Fibroblast of skin of right biceps (primary cell): ENCODE data around the gene RAD9B.
"Not testable (repeated sequence)": the region's sequence is repeated elsewhere in the genome, so short reads cannot be mapped to it uniquely, and the experiment has no call there.

Experiments used
- DNase-seq: peaks from one replicate; pipeline ENCODE4 v3.0.0-alpha.2; 2013

The RAD9B gene

DNA sequence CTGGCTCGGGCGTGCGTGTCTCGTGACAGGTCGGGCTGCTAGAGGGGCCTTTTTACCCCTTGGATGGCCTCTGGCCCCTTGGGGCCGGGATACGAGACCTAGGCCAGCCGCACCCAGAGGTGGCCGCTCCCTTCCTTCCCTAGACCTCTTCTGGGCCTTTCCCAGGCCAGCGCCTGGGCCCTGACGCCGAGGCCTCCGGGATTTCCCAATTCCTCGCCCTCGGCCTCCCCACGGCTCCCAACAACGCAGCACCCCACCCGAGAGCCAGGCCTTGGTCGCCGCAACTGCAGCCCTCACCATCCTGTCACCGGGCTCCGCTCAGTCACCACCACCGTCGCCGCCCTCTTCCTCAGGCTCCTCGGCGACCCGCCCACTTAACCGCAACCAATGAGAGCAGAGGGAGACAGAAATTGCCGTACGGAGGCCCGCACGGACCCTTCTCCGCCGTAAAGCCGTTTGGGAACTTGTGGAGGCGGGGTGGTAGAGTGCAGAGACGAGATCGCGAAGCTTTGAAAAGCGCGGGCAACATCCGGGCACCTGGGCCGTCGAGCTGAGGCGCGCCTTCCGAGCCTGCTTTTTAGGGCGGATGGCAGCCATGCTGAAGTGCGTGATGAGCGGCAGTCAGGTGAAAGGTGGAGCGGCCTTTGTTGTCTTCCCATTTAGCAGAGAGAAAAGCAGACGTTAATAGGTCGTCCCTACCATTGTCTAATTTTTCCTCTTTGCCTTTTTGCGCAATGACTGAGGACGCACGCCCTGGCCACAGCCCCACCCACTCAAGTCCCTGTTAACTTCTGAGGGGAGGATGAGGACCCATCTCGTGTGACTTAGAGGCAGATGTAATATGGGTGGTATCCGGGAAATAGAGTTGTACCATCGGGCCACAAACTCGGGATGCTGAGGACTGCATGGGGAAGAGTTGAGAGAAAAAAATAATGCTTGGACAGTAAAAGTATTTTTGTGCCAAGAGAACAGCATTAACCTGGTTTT is at the start of gene RAD9B, which contains the start of gene VPS29:
Gene RAD9B, plus strand, starts transcription at position 580 of the 987 bp plus-strand sequence. Its CDS starts 7 bp downstream, at position 587.
Gene VPS29, minus strand, starts transcription at position 360 of the 987 bp plus-strand sequence. Its CDS starts 60 bp downstream, at position 300.
- DNase-seq = peak; percentile 99

- DNase-seq = no peak
Observed at GRCh38 chr12:110453569-110454296, 48.4 kb upstream of the RAD9B start.

DNA sequence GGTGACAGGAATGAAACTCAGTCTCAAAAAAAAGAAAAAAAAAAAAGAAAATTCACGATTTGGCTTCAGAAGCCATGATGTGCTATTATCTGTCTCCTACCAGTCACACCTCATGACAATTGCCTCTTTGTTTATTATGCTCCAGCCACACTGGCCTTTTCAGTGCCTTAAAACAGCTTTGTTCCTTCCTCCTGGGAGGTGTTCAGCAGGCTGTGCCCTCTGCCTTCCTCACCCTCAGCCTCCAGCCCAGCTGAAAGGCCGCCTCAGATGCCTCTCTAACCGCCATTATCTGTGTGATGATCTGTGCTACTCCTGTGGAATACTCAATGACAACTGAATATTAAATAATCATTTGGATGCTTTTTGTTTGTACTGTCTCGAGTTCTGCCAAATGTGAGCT is 43.4 kb upstream of the RAD9B start:
- DNase-seq = no peak

DNA sequence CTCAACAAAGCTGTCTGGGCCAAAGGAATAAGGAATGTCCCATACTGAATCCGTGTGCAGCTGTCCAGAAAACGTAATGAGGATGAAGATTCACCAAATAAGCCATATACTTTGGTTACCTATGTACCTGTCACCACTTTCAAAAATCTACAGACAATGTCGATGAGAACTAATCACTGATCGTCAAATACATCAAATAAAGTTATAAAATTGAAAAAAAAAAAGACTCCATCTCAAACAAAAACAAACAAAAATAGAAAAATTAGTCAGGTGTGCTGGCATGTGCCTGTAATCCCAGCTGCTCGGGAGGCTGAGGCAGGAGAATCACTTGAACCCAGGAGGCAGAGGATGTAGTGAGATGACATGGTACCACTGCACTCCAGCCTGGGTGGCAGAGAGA is 40.9 kb upstream of the RAD9B start:
- not testable (repeated sequence) for DNase-seq

- DNase-seq = no peak
Observed at GRCh38 chr12:110465024-110465423, 37.1 kb upstream of the RAD9B start.

GRCh38 chr12:110465765-110466164 is 36.4 kb upstream of the RAD9B start:
- DNase-seq = not testable (repeated sequence)

DNA sequence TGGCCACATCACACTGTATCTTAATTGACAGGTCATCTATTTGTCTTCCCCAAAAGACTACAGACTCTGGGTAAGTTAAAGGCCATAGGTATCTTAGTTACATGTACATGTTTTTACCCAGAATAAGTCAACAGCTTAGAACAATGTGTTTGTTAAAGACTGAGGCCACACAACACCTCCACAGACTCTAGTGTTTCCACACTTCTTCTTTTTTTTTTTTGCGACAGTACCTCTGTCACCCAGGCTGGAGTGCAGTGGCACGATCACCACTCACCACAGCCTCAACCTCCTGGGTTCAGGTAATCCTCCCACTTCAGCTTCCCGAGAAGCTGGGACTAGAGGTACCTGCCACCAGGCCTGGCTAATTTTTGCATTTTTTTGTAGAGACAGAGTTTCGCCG is 35.3 kb upstream of the RAD9B start:
- DNase-seq = no peak

- no peak for DNase-seq
Observed at GRCh38 chr12:110467847-110468213, 34.3 kb upstream of the RAD9B start.

GRCh38 chr12:110468214-110469048 is 33.7 kb upstream of the RAD9B start, which contains the start of the genes FAM216A and GPN3:
Gene FAM216A (plus strand): TSS chr12:110468845. CDS start chr12:110468876, 31 bp downstream.
Gene GPN3 (minus strand): TSS chr12:110468257. CDS start chr12:110468203, 54 bp downstream.
- peak; percentile 99 for DNase-seq

- DNase-seq = no peak
Observed at GRCh38 chr12:110475426-110475825, 26.7 kb upstream of the RAD9B start.

- DNase-seq = peak; percentile 55
Observed at GRCh38 chr12:110498984-110499706, 3.0 kb upstream of the RAD9B start.

DNA sequence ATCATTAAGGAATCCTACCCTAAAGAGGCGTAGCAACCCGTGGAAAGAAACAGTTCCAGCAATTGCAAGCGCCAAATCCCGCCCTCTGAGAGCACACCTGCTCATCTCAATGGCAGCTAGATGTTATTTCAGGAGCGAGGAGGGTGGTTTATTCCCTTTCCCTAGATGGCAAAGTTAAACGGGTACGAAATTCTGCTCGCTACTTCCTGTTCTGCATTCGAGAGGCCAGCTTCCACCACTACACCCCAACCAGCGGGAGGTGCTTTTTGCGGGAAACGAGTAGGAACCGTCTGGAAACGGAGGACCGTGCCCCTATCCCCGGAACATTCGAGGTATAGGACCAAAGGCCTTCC is 756 bp upstream of the RAD9B start:
- DNase-seq = peak; percentile 41

- DNase-seq = no peak
Observed at GRCh38 chr12:110503432-110503831, 1.3 kb downstream of the RAD9B start.

- DNase-seq = no peak
Observed at GRCh38 chr12:110505332-110505731, 3.2 kb downstream of the RAD9B start.

DNA sequence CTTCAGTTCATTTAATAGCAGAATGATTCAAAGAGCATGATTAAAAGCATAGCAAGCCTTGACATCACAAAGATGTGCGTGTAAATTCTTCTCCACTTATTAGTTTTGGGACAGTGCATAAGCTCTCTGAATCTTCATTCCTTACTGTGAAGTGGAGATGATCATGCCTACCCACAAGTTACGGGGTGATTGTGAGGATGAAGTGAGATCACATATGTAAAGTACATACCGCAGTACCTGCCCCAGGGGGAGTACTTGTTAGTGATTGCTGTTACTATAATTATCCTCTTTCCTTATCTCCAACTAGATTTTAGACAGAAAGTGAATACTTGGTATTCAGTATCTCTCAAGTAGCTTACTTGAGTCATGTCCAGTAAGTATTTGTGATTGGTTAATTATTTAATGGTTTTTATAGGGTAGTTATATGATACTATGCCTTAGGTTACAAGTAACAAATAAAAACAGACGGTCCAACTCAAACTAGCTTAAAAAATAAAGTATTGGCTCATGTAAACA is 6.0 kb downstream of the RAD9B start:
- DNase-seq = no peak

DNA sequence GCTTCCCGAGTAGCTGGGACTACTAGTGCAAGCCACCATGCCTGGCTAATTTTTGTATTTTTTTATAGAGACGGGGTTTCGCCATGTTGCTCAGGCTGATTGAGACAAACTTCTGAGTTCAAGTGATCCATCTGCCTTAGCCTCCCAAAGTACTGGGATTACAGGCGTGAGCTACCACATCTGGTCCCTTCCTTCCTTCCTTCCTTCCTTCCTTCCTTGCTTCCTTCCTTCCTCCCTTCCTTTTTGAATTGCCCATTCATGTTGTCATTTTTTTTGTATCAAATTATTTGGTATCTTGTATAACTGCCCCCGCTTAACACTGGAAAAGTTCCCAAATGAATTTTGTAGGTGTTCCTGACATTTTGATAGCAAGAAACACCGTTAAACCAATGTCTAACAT is 11.7 kb downstream of the RAD9B start:
- DNase-seq = no peak

- DNase-seq = no peak
Observed at GRCh38 chr12:110514363-110514762, 12.2 kb downstream of the RAD9B start.

DNA sequence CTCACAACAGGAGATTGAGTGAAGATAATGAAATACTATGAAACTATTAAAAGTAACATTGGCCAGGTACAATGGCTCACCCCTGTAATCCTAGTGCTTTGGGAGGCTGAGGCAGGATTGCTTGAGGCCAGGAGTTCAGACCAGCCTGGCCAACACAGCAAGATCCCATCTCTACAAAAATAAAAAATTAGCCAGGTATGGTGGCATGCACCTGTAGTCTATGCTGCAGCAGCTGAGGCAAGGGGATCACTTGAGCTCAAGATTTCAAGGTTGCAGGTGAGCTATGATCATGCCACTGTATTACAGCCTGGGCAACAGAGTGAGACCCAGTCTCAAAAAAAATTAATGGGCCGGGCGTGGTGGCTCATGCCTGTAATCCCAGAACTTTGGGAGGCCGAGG is 14.9 kb downstream of the RAD9B start:
- DNase-seq = no peak

- DNase-seq = not testable (repeated sequence)
Observed at GRCh38 chr12:110518014-110518413, 15.9 kb downstream of the RAD9B start.

- not testable (repeated sequence) for DNase-seq
Observed at GRCh38 chr12:110520876-110521712, 19.0 kb downstream of the RAD9B start.
